Measurements from ENCODE around the gene ERO1A. TPM values are rescaled to one million over a fixed set of nuclear protein-coding genes. Genes with fewer than 3 reads are reported as not detected.

ERO1A gene
- total and polyA plus RNA-seq, 2 experiments from 2014 or later = 38.8 to 57.9 TPM

GRCh38 chr14:52661314-52661713 lies 34.0 kb downstream of the ERO1A start:
- no peak for TF ChIP-seq CTCF (IDR thresholded peaks at IDR 0.05; ENCODE audit: low read depth, low read length)
- no peak overlapping the region for H3K27ac ChIP-seq
- H3K4me3 ChIP-seq = no peak overlapping the region
- no peaks in the 10 kb centered on the region for H3K27me3 ChIP-seq
- no peaks in the 10 kb centered on the region for H3K4me1 ChIP-seq (ENCODE audit: low read depth)
- H3K9me3 ChIP-seq (ENCODE audit: low read depth) = no peaks in the 10 kb centered on the region
- peaks cover 15% of the 10 kb centered on the region for H3K36me3 ChIP-seq
- DNase-seq (ENCODE audit: low read depth in 1 of 2, low spot score in 1 of 2) = no peak

- Histone ChIP-seq H3K4me3 (no peak overlapping the region), H3K9me3 (ENCODE audit: low read depth) (no peaks in the 10 kb centered on the region), H3K27ac (no peak overlapping the region), H3K36me3 (peaks cover 11% of the 10 kb centered on the region), H3K4me1 (ENCODE audit: low read depth) (no peaks in the 10 kb centered on the region), H3K27me3 (no peaks in the 10 kb centered on the region)
- no peak for DNase-seq (ENCODE audit: low read depth in 1 of 2, low spot score in 1 of 2)
- no peak for TF ChIP-seq CTCF (IDR thresholded peaks at IDR 0.05; ENCODE audit: low read depth, low read length)
Measured at GRCh38 chr14:52660832-52661231, 34.5 kb downstream of the ERO1A start.

GRCh38 chr14:52660325-52660724 lies 35.0 kb downstream of the ERO1A start:
- Histone ChIP-seq H3K36me3 (peaks cover 11% of the 10 kb centered on the region), H3K4me1 (ENCODE audit: low read depth) (no peaks in the 10 kb centered on the region), H3K9me3 (ENCODE audit: low read depth) (no peaks in the 10 kb centered on the region), H3K4me3 (no peak overlapping the region), H3K27ac (no peak overlapping the region), H3K27me3 (no peaks in the 10 kb centered on the region)
- TF ChIP-seq CTCF (IDR thresholded peaks at IDR 0.05; ENCODE audit: low read depth, low read length) = no peak
- DNase-seq (ENCODE audit: low read depth in 1 of 2, low spot score in 1 of 2) = no peak

- H3K4me3 ChIP-seq = no peak overlapping the region
- H3K9me3 ChIP-seq (ENCODE audit: low read depth) = no peaks in the 10 kb centered on the region
- H3K27me3 ChIP-seq = no peaks in the 10 kb centered on the region
- no peak for DNase-seq (ENCODE audit: low read depth in 1 of 2, low spot score in 1 of 2)
- H3K36me3 ChIP-seq = peaks cover 30% of the 10 kb centered on the region
- no peak for TF ChIP-seq CTCF (IDR thresholded peaks at IDR 0.05; ENCODE audit: low read depth, low read length)
- no peaks in the 10 kb centered on the region for H3K4me1 ChIP-seq (ENCODE audit: low read depth)
- H3K27ac ChIP-seq = no peak overlapping the region
Measured at GRCh38 chr14:52656905-52657304, 38.5 kb downstream of the ERO1A start.

GRCh38 chr14:52650774-52651173 lies 44.6 kb downstream of the ERO1A start:
- no peak for TF ChIP-seq CTCF (IDR thresholded peaks at IDR 0.05; ENCODE audit: low read depth, low read length)
- Histone ChIP-seq H3K27ac (no peak overlapping the region), H3K4me3 (no peak overlapping the region), H3K9me3 (ENCODE audit: low read depth) (no peaks in the 10 kb centered on the region), H3K36me3 (peaks cover 38% of the 10 kb centered on the region), H3K27me3 (no peaks in the 10 kb centered on the region), H3K4me1 (ENCODE audit: low read depth) (no peaks in the 10 kb centered on the region)
- no peak for DNase-seq (ENCODE audit: low read depth in 1 of 2, low spot score in 1 of 2)

- no peaks in the 10 kb centered on the region for H3K27me3 ChIP-seq
- no peak for TF ChIP-seq CTCF (IDR thresholded peaks at IDR 0.05; ENCODE audit: low read depth, low read length)
- no peak overlapping the region for H3K4me3 ChIP-seq
- no peak overlapping the region for H3K27ac ChIP-seq
- H3K9me3 ChIP-seq (ENCODE audit: low read depth) = no peaks in the 10 kb centered on the region
- DNase-seq (ENCODE audit: low read depth in 1 of 2, low spot score in 1 of 2) = no peak
- H3K4me1 ChIP-seq (ENCODE audit: low read depth) = no peaks in the 10 kb centered on the region
- peaks cover 40% of the 10 kb centered on the region for H3K36me3 ChIP-seq
Measured at GRCh38 chr14:52649511-52649910, 45.8 kb downstream of the ERO1A start.
